Stimulated activated CD4-positive, alpha-beta T cell treated with anti-CD3 and anti-CD28 coated beads, Interleukin-12 subunit alpha, Interleukin-12 subunit beta, amount 100 ng/mL, for 4 hours (primary cell): ENCODE results near the gene TRAF3.
"Not testable (repeated sequence)": the region's sequence is repeated elsewhere in the genome, so short reads cannot be mapped to it uniquely, and the experiment has no call there.

Experiments
- DNase-seq: peaks from one replicate; pipeline ENCODE4 v3.0.0-alpha.2; 2020

Gene TRAF3

GRCh38 chr14:102870994-102871831 is 94.0 kb downstream of the TRAF3 start:
- DNase-seq, result no peak

- DNase-seq, result no peak
Observed at GRCh38 chr14:102872020-102872419, 94.8 kb downstream of the TRAF3 start.

- DNase-seq, result no peak
Observed at GRCh38 chr14:102873131-102873530, 95.9 kb downstream of the TRAF3 start.

- no peak for DNase-seq
Observed at GRCh38 chr14:102873546-102874061, 96.4 kb downstream of the TRAF3 start.

GRCh38 chr14:102875652-102876051 is 98.4 kb downstream of the TRAF3 start:
- DNase-seq, result no peak

GRCh38 chr14:102877511-102877910 is 100.3 kb downstream of the TRAF3 start:
- DNase-seq, result not testable (repeated sequence)

- DNase-seq, result no peak
Observed at GRCh38 chr14:102878174-102878969, 101.1 kb downstream of the TRAF3 start.

- DNase-seq, result no peak
Observed at GRCh38 chr14:102878970-102879460, 101.8 kb downstream of the TRAF3 start.

GRCh38 chr14:102882226-102882906 is 105.1 kb downstream of the TRAF3 start:
- DNase-seq, result no peak

- DNase-seq, result no peak
Observed at GRCh38 chr14:102883089-102883541, 105.9 kb downstream of the TRAF3 start.

- no peak for DNase-seq
Observed at GRCh38 chr14:102883554-102883953, 106.3 kb downstream of the TRAF3 start.

GRCh38 chr14:102885737-102886447 is 108.6 kb downstream of the TRAF3 start:
- DNase-seq, result no peak

- no peak for DNase-seq
Observed at GRCh38 chr14:102888748-102889147, 111.5 kb downstream of the TRAF3 start.

GRCh38 chr14:102889615-102890014 is 112.4 kb downstream of the TRAF3 start:
- no peak for DNase-seq

GRCh38 chr14:102891111-102891510 is 113.9 kb downstream of the TRAF3 start:
- no peak for DNase-seq

GRCh38 chr14:102891556-102891955 is 114.3 kb downstream of the TRAF3 start:
- no peak for DNase-seq

GRCh38 chr14:102892651-102893050 is 115.4 kb downstream of the TRAF3 start:
- DNase-seq, result no peak

GRCh38 chr14:102893452-102893851 is 116.2 kb downstream of the TRAF3 start:
- DNase-seq, result no peak

- DNase-seq, result not testable (repeated sequence)
Observed at GRCh38 chr14:102896735-102897134, 119.5 kb downstream of the TRAF3 start.

- no peak for DNase-seq
Observed at GRCh38 chr14:102897299-102898027, 120.2 kb downstream of the TRAF3 start.

GRCh38 chr14:102898298-102898697 is 121.0 kb downstream of the TRAF3 start:
- DNase-seq, result no peak
